Upper lobe of left lung (tissue), 6 donors: ENCODE measurements around the gene LYPD3. TPM values are rescaled to one million over a fixed set of nuclear protein-coding genes. Genes with fewer than 3 reads are reported as not detected.

Source experiments
- ATAC-seq, 2 donors: fragments of 200-7000 bp; cut with Tn5 transposase; one replicate each; pipeline ENCODE4 v1.9.1; 2022; ENCODE audit warnings: mild to moderate bottlenecking in 2 of 2, moderate library complexity in 2 of 2; ENCODE audit not compliant: low FRiP score in 2 of 2
- DNase-seq, 2 donors: peaks; one replicate each; pipeline ENCODE4 v3.0.0-alpha.2; 2019 to 2020
- H3K27ac ChIP-seq, 4 donors: fragments of 200-600 bp; sonication (generic); one replicate each; pipeline ENCODE4 v1.5.1; 2016 to 2019
- H3K27me3 ChIP-seq, 4 donors: fragments of 200-600 bp; sonication (generic); one replicate each; pipeline ENCODE4 v1.5.1; 2017 to 2019
- H3K36me3 ChIP-seq, 4 donors: fragments of 200-600 bp; sonication (generic); one replicate each; pipeline ENCODE4 v1.5.1; 2016 to 2019
- H3K4me1 ChIP-seq, 4 donors: fragments of 200-600 bp; sonication (generic); one replicate each; pipeline ENCODE4 v1.5.1; 2018 to 2019
- H3K4me3 ChIP-seq, 4 donors: fragments of 200-600 bp; sonication (generic); one replicate each; pipeline ENCODE4 v1.5.1; 2017 to 2019; ENCODE audit warnings: mild to moderate bottlenecking in 2 of 4, moderate library complexity in 1 of 4
- H3K9me3 ChIP-seq, 4 donors: fragments of 200-600 bp; sonication (generic); one replicate each; pipeline ENCODE4 v1.5.1; 2018 to 2019
- EP300 ChIP-seq, 4 donors: sonication (generic); formaldehyde crosslinking; IDR thresholded peaks; one replicate each; pipeline ENCODE4 v1.5.1; 2017; ENCODE audit warnings: antibody characterized with exemption in 4 of 4, control low read depth in 2 of 4
- POLR2A ChIP-seq, 4 donors: fragments of 450-650 bp; IDR thresholded peaks; one replicate each; pipeline ENCODE4 v1.5.1; 2016 to 2017; ENCODE audit warnings: antibody characterized with exemption in 4 of 4, mild to moderate bottlenecking in 2 of 4
- POLR2AphosphoS5 ChIP-seq, 2 donors: sonication (generic); formaldehyde crosslinking; IDR thresholded peaks; one replicate each; pipeline ENCODE4 v1.5.1; 2017; ENCODE audit warnings: antibody characterized with exemption in 2 of 2
- WGBS, 2 donors: methylation state at CpG; one replicate each; pipeline ENCODE4 v1.1.5; 2017 to 2018; 5-methylcytosine and 5-hydroxymethylcytosine counted together
- total RNA-seq, 6 donors: library from RNA; depleted of rRNA in 4 of 6; stranded (reverse); fragments of >200 nt in 4 of 6; gene quantifications; one replicate each; pipeline versions ENCODE4 v1.1.0 to v1.2.1, GENCODE V29; 2016 to 2021
- TF ChIP-seq, protein P1 (sequence below), 6 experiments: fragments of 450-650 bp in 4 of 6; fragments of 200-600 bp in 2 of 6; sonication (generic) in 2 of 6; IDR thresholded peaks; one replicate each; pipeline ENCODE4 v1.5.1; 2016 to 2019; ENCODE audit warnings: antibody characterized with exemption in 6 of 6
- donor health status: DM: no; HTN: no; CAD: no; lungs with moderate emphysema.
- donor health status: DM: no; HTN: yes; CAD: no; lungs with severe emphysema.

The LYPD3 gene
- total RNA-seq, 6 donors from 2014 or later, result 0.29 to 13.6 (median 0.39) TPM; not detected in 1

DNA sequence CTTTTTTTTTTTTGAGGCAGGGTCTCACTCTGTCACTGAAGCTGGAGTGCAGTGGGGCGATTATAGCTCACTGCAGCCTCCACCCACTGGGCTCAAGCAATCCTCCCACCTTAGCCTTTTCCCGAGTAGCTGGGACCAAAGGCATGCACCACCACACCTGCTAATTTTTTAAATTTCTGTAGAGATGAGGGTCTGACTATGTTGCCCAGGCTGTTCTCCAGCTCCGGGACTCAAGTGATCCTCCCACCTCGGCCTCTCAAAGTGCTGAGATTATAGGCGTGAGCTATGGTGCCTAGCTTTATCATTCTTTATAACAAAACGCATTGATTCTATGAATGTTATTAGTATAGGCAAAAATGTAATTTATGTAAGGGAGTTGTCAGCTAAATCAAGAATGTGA is 17.9 kb upstream of the LYPD3 start:
- Histone ChIP-seq H3K27ac (no peak overlapping the region), H3K4me3 (no peak overlapping the region), H3K27me3 (no peaks in the 10 kb centered on the region), H3K36me3 (no peaks in the 10 kb centered on the region), H3K4me1 (no peaks in the 10 kb centered on the region), H3K9me3 (no peaks in the 10 kb centered on the region)
- 90 to 92% methylated on average over 6 of the region's 6 CpGs for WGBS, 2 donors
- ATAC-seq, result no peak
- no peak for TF ChIP-seq POLR2A (IDR thresholded peaks at IDR 0.05)
- TF ChIP-seq, protein P1, sequence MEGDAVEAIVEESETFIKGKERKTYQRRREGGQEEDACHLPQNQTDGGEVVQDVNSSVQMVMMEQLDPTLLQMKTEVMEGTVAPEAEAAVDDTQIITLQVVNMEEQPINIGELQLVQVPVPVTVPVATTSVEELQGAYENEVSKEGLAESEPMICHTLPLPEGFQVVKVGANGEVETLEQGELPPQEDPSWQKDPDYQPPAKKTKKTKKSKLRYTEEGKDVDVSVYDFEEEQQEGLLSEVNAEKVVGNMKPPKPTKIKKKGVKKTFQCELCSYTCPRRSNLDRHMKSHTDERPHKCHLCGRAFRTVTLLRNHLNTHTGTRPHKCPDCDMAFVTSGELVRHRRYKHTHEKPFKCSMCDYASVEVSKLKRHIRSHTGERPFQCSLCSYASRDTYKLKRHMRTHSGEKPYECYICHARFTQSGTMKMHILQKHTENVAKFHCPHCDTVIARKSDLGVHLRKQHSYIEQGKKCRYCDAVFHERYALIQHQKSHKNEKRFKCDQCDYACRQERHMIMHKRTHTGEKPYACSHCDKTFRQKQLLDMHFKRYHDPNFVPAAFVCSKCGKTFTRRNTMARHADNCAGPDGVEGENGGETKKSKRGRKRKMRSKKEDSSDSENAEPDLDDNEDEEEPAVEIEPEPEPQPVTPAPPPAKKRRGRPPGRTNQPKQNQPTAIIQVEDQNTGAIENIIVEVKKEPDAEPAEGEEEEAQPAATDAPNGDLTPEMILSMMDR (IDR thresholded peaks at IDR 0.05), result no peak
- TF ChIP-seq POLR2AphosphoS5 (IDR thresholded peaks at IDR 0.05), result no peak
- DNase-seq, result no peak

DNA sequence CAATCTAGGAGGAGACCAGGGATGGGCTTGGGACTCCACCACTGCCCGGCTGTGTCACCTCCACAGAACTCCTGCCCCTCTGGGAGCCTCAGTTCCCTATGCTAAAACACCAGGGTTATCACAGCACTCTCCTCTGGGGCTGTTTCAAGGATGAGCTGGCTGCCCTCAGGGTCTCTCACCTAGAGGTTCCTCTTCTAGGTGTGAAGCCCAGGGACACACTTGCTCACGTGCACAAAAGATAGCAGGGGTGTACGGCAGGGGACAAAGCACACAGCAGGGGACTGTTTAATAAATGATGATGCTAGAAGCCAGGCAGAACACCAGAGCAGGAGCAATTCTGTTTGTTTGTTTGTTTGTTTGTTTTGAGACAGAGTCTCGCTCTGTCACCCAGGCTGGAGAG is 16.8 kb upstream of the LYPD3 start:
- ATAC-seq (no peak), DNase-seq (no peak)
- H3K9me3 ChIP-seq, result no peaks in the 10 kb centered on the region
- no peaks in the 10 kb centered on the region for H3K36me3 ChIP-seq
- no peak overlapping the region for H3K27ac ChIP-seq
- H3K4me3 ChIP-seq, result no peak overlapping the region
- TF ChIP-seq POLR2AphosphoS5 (IDR thresholded peaks at IDR 0.05), result no peak
- TF ChIP-seq, protein P1 (IDR thresholded peaks at IDR 0.05), result no peak
- no peak for TF ChIP-seq EP300 (IDR thresholded peaks at IDR 0.05)
- H3K4me1 ChIP-seq, result no peaks in the 10 kb centered on the region
- no peaks in the 10 kb centered on the region for H3K27me3 ChIP-seq
- 92 to 98% methylated on average over 4 of the region's 4 CpGs for WGBS, 2 donors

DNA sequence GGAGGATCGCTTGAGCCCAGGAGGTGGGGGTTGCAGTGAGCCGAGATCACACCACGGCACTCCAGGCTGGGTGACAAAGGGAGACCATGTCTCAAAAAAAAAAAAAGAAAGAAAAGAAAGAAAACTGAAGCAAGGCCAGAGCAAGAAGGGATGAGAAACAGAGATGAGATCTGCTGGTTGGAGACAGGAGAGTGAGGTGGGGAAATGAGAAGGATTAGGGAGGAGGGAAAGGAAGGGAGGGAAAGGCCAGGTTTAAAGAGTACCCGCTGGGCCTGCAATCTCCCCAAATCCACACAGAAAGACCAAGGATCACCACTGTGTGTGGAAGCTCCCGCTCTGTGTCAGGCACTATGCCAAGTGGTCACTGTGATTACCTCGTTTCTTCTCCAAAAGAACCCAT is 16.3 kb upstream of the LYPD3 start:
- ATAC-seq, result no peak
- WGBS, 2 donors, result 87 to 89% methylated on average over 6 of the region's 6 CpGs
- no peaks in the 10 kb centered on the region for H3K4me1 ChIP-seq

GRCh38 chr19:43480574-43480973 is 15.2 kb upstream of the LYPD3 start:
- TF ChIP-seq, protein P1 (IDR thresholded peaks at IDR 0.05), result no peak
- TF ChIP-seq EP300 (IDR thresholded peaks at IDR 0.05) (no peak), POLR2AphosphoS5 (IDR thresholded peaks at IDR 0.05) (no peak), POLR2A (IDR thresholded peaks at IDR 0.05) (no peak)
- H3K4me3 ChIP-seq, result no peak overlapping the region
- 97 to 100% methylated on average over 3 of the region's 3 CpGs for WGBS, 2 donors

More for the DNA sequence above, 16.3 kb upstream of the LYPD3 start:
- DNase-seq, result no peak
- Histone ChIP-seq H3K36me3 (no peaks in the 10 kb centered on the region), H3K27ac (no peak overlapping the region), H3K27me3 (no peaks in the 10 kb centered on the region), H3K9me3 (no peaks in the 10 kb centered on the region), H3K4me3 (no peak overlapping the region)
- TF ChIP-seq POLR2A (IDR thresholded peaks at IDR 0.05), result no peak

GRCh38 chr19:43479961-43480561 is 14.7 kb upstream of the LYPD3 start:
- no peaks in the 10 kb centered on the region for H3K27me3 ChIP-seq
- TF ChIP-seq EP300 (IDR thresholded peaks at IDR 0.05) (no peak), POLR2AphosphoS5 (IDR thresholded peaks at IDR 0.05) (no peak), POLR2A (IDR thresholded peaks at IDR 0.05) (no peak)
- TF ChIP-seq, protein P1 (IDR thresholded peaks at IDR 0.05), result no peak
- no peak overlapping the region for H3K4me3 ChIP-seq
- no peaks in the 10 kb centered on the region for H3K36me3 ChIP-seq
- H3K4me1 ChIP-seq, result peaks cover 0 to 7% (median 4%) of the 10 kb centered on the region in 4 donors
- DNase-seq (no peak), ATAC-seq (no peak)
- H3K9me3 ChIP-seq, result no peaks in the 10 kb centered on the region
- no peak overlapping the region for H3K27ac ChIP-seq
- WGBS, 2 donors, result 96% methylated on average over 4 of the region's 4 CpGs

More at GRCh38 chr19:43480574-43480973, 15.2 kb upstream of the LYPD3 start:
- ATAC-seq (no peak), DNase-seq (no peak)
- no peak overlapping the region for H3K27ac ChIP-seq
- H3K36me3 ChIP-seq, result no peaks in the 10 kb centered on the region
- no peaks in the 10 kb centered on the region for H3K9me3 ChIP-seq
- no peaks in the 10 kb centered on the region for H3K27me3 ChIP-seq
- peaks cover 0 to 5% (median 2%) of the 10 kb centered on the region in 4 donors for H3K4me1 ChIP-seq
